GM19328 (cell line): Measurements from ENCODE around the gene CHRD.
"Not testable (repeated sequence)": the region's sequence is repeated elsewhere in the genome, so short reads cannot be mapped to it uniquely, and the experiment has no call there.

Experiments used
- ATAC-seq: cut with Tn5 transposase; IDR thresholded peaks from one replicate; pipeline ENCODE4 v1.9.1; 2021; ENCODE audit warnings: mild to moderate bottlenecking, moderate library complexity; ENCODE audit not compliant: unreplicated experiment

CHRD gene

GRCh38 chr3:184379358-184380184 is at the start of gene CHRD:
Gene CHRD (plus strand): TSS chr3:184380054. CDS start chr3:184380319, 265 bp downstream.
- no peak for ATAC-seq

DNA sequence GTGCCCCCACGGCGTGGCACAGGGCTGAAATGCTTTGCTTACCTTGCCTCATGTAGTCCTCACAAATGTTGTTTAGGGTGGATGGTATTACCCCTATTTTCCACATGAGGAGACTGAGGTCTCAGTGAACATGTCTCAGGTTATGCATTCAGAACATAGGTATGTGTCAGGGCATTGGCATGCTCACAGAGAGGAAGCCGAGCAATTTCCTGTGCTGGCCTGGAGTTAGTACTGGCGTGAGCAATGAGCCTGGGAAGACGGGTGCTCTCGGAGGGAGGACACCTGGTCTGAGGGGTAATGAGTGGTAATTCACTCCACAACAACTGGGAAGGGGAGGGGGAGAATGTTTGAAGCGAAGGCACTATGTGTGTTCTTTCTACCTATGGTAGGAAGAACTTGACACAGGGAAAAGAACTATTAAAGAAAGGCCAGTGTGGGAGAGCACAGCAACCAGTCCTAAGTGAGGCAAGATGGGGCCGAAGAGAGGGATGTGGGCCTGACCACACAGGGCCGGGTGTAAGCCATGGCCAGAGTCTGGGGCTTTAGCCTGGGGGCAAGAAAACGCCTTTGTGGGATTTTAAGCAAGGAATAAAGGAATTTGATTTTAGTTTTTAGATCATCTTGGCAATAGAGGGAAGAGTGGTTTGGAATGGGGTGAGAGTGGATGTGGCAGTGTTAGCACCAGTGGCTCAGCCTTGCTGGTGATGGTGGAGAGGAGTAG is 47.3 kb upstream of the CHRD start:
- ATAC-seq = no peak

GRCh38 chr3:184333190-184333589 is 46.7 kb upstream of the CHRD start:
- no peak for ATAC-seq

DNA sequence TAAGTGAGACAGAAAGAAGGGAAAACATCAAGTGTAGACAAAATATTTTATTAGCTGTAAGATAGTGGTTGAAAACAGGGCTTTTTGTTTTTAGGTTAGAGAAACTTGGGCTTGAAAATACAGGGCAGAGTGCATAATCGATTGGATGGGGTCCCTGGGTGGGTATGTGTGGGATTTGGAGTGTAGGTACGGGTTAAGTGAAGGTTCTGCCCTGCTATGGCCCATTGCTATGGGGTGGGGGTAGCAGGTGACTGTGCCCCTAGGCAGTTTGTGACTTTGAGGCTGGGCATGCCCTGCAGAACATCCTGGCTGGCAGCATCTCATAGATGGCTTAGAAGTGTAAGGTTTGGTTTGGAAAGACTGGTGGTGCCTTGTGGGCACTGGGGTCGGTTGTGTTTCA is 46.2 kb upstream of the CHRD start:
- no peak for ATAC-seq

DNA sequence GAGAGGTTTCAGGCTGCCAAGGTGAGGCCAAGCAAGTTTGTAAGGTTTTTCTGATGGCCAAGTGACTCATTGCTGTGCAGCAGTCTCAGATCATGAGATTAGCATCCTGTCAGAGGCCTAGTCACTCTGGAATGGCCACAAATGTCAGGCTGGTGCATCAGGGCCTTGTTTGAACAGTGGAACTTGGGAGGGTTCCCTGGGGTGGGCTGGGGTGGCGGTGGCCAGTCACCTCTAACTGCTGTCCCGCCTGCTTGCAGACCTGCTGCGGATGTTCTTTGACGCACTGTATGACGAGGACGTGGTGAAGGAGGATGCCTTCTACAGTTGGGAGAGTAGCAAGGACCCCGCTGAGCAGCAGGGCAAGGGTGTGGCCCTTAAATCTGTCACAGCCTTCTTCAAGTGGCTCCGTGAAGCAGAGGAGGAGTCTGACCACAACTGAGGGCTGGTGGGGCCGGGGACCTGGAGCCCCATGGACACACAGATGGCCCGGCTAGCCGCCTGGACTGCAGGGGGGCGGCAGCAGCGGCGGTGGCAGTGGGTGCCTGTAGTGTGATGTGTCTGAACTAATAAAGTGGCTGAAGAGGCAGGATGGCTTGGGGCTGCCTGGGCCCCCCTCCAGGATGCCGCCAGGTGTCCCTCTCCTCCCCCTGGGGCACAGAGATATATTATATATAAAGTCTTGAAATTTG is 45.2 kb upstream of the CHRD start:
- ATAC-seq = no peak

DNA sequence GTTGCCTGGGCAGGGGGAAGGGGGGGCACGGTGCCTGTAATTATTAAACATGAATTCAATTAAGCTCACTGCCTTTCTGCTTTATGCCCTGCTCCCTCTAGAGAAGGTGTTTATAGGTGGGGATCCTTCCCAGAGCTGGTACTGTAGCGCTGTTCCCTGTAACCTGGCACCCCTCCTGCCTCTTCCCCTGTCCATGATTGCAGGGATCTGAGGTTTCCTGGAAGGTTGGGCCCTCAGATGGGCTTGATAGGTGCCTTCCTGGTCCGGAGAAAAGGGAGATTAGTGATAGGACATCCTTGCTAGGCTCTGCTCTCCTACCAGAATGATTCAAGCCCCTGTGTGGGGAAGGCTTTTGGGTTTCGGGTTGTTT is 44.6 kb upstream of the CHRD start:
- no peak for ATAC-seq

DNA sequence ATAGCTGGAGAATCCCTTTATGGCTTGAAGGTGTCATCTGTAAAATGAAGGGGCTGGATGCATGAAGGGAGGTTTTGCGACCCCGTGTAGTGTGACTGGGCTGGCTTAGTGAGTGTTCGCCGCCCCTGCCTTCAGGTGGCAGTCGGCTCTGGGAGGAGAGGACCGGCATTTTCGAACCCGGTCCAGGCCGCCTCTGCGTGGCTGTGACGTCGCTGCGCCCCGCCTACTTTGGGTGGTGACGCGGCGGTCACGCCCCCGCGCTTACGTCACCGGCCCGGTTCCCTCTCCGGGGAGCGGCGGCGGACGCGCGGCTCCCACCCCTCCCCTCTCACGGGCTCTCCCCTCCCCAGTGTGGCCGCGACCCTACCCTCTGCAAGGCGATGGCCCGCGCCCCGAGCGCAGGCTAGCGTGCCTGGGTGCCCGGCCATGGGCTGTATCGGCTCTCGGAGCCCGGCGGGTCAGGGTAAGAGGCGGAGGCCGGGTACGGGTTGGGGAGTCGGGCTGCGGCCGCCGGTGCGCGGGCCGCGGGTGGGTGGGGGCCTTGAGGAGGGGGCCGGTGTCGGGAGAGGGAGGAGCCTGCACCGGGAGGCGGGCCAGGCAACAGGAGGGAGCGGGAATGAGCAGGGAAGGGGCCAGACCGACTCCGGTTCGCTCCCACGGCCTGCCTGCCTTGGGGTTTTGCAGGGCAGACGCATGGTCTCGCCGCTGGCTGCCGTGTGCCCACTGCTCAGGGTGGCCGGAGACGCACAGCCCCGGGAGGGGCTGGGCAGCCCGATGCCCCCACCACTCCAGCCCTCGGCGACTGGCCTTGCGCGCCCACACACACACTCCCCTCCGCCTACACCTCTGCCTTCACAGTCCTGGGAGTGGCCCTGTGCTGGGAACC is 44.0 kb upstream of the CHRD start:
- ATAC-seq = no peak

GRCh38 chr3:184336547-184337398 is 43.1 kb upstream of the CHRD start:
- no peak for ATAC-seq

DNA sequence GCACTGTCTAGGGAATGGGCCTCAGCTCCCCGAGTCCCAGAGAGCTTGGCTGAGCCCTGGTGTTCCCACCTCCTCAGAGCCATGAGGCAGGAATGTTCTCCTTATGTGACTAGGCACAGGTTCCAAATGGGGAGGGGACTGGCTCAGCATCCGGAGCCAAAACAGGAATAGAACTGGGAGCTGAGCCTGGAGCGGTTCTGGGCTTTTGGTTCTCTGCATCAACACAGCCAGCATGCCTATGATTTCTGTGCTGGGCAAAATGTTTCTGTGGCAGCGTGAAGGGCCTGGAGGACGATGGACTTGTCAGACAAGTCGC is 42.5 kb upstream of the CHRD start, which contains the start of gene FAM131A:
FAM131A (plus strand) TSS at position 202 of the 316 bp plus-strand sequence; CDS start at position 233, 31 bp downstream.
- ATAC-seq = no peak

GRCh38 chr3:184337981-184338380 is 41.9 kb upstream of the CHRD start:
- ATAC-seq = no peak

- ATAC-seq = no peak
Observed at GRCh38 chr3:184338511-184338945, 41.3 kb upstream of the CHRD start.

DNA sequence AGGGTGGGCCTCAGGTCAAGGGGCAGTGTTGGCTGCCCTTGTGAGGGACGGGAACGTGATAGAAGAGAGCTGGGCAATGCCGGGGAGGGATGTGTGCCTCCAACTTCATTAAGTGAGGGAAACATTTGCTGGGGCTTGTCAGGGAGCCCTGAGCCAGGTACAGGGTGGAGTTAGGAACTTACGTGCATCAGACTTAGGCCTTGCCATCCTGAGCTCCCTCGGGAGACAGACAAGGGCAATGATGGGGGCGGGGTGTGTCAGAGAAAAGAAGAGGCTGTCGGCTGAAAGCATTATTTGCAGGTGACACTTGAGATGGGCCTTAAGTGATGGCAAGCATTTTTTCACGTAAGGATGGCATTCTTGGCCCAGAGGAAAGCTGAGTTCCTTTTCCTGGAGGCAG is 40.9 kb upstream of the CHRD start:
- ATAC-seq = no peak

DNA sequence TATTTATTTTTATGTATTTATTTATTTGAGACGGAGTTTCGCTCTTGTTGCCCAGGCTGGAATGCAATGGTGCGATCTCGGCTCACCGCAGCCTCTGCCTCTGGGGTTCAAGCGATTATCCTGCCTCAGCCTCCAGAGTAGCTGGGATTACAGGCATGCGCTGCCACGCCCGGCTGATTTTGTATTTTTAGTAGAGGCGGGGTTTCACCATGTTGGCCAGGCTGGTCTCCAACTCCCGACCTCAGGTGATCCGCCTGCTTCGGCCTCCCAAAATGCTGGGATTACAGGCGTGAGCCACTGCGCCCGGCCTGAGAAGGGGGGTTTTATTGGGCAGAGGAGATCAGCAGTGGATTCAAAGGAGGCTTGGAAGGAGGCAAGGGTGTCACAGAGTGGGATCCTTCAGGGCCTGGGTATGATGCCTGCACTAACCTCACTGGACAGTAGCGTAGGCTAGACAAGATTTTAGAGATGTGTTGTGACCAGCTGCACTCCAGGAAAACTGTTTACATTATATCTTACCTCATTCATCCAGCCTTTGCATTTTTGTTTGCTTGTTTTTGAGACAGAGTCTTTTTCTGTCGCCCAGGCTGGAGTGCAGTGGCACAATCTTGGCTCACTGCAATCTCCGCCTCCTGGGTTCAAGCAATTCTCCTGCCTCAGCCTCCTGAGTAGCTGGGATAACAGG is 40.3 kb upstream of the CHRD start:
- ATAC-seq = not testable (repeated sequence)

- ATAC-seq = no peak
Observed at GRCh38 chr3:184341925-184342324, 37.9 kb upstream of the CHRD start.

DNA sequence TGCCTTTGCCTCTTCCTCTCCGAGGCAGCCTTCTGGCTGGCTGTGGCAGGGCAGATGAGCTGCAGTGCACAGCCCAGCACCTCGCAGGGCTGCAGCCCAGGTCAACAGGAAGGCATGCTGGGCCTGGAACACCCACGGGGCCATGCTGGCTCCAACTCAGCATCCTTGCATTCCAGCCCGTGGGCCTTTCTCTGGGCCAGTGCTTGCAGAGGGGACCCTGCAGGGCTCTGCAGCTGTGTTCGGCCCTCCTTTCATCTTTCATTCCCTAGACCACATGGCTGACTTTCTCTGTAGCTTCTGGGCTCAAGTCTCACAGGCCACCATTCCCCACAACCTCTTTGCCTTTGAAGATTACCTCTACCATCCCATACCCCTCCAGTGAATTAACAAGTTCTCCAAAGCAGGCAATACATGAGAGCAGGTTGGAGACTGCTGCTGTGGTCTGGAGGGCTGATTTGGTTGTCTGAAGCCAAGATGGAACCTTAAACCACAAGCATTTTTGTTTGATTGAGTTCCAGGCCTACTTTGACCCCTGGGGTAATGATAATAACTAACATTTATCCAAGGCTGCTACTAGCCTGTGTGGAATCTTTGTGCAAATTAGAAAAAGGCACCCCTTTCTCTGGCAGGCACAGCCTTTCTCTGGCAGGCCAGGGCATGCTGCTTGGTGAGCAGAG is 36.5 kb upstream of the CHRD start:
- ATAC-seq = no peak

DNA sequence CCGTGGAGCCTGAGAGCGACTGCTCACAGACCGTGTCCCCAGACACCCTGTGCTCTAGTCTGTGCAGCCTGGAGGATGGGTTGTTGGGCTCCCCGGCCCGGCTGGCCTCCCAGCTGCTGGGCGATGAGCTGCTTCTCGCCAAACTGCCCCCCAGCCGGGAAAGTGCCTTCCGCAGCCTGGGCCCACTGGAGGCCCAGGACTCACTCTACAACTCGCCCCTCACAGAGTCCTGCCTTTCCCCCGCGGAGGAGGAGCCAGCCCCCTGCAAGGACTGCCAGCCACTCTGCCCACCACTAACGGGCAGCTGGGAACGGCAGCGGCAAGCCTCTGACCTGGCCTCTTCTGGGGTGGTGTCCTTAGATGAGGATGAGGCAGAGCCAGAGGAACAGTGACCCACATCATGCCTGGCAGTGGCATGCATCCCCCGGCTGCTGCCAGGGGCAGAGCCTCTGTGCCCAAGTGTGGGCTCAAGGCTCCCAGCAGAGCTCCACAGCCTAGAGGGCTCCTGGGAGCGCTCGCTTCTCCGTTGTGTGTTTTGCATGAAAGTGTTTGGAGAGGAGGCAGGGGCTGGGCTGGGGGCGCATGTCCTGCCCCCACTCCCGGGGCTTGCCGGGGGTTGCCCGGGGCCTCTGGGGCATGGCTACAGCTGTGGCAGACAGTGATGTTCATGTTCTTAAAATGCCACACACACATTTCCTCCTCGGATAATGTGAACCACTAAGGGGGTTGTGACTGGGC is 35.1 kb upstream of the CHRD start:
- no peak for ATAC-seq

DNA sequence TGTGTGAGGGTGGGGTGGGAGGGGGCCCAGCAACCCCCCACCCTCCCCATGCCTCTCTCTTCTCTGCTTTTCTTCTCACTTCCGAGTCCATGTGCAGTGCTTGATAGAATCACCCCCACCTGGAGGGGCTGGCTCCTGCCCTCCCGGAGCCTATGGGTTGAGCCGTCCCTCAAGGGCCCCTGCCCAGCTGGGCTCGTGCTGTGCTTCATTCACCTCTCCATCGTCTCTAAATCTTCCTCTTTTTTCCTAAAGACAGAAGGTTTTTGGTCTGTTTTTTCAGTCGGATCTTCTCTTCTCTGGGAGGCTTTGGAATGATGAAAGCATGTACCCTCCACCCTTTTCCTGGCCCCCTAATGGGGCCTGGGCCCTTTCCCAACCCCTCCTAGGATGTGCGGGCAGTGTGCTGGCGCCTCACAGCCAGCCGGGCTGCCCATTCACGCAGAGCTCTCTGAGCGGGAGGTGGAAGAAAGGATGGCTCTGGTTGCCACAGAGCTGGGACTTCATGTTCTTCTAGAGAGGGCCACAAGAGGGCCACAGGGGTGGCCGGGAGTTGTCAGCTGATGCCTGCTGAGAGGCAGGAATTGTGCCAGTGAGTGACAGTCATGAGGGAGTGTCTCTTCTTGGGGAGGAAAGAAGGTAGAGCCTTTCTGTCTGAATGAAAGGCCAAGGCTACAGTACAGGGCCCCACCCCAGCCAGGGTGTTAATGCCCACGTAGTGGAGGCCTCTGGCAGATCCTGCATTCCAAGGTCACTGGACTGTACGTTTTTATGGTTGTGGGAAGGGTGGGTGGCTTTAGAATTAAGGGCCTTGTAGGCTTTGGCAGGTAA is 34.3 kb upstream of the CHRD start:
- ATAC-seq = no peak
